ENCODE data around the gene TKTL2. TPM values are rescaled to one million over a fixed set of nuclear protein-coding genes. Genes with fewer than 3 reads are reported as not detected.
A peak's percentile ranks its signal among the peaks of the same experiment; 100 is the strongest.

The TKTL2 gene
- total and polyA plus RNA-seq, 7 donors, result 0.16 TPM; not detected in 6

DNA sequence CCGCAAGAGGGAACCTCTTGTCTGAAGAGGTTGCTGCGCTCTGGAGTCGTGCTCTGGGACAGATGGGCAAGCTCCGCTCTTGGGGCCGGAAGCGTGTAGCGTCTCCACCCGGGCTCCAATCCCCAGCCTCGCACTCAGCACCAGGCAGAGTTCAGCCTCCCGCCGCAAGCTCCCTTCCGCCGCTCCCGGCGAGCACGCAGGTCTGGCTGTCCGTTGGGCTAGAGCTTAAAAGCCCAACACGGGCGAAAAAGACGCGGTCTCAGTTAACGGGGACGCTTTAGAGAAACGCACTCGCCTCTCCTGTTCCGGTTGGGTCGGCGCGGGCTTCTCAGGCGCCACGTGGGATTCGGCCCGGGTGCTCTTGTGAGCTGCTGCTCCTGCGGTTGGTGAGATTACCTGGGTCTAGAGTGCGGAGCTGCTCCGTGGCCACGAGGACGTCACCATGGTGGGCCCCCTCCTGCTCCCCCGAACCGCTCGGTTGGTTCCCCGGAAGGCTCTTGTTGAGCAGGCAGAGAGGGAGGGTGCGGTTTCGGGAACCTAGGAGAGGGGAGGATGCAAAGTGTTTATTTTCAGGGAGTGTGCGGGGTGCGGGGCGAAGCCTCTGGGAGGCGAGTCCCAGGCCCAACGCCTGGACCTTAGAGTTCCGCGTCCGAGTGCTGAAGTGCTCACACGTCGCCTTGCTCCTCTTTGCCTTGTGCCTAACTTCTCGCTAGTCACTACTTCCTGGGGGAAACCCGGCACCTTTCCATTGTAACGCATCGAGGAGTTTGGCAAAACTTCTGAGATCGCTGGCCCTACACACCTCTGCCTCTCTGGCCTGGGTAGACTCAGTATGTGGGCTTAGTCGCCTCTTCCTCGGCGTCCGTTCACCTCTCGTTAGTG, 21.0 kb upstream of the TKTL2 start, which contains the start of gene TMA16:
TMA16 (plus strand) TSS at position 331 of the 882 bp plus-strand sequence; CDS start at position 443, 112 bp downstream.
- Histone ChIP-seq H3K27me3 (no peaks in the 10 kb centered on the region), H3K27ac (peak within 1 kb of the TSS; percentile 77 to 89 (median 87)), H3K9me3 (no peaks in the 10 kb centered on the region), H3K36me3 (no peaks in the 10 kb centered on the region), H3K4me3 (peak within 1 kb of the TSS; percentile 78 to 87 (median 84)), H3K4me1 (peaks cover 0 to 24% (median 13%) of the 10 kb centered on the region in 4 donors)
- TF ChIP-seq POLR2AphosphoS5 (IDR thresholded peaks at IDR 0.05), result peak; percentile 21 to 77 (median 64)
- TF ChIP-seq, protein P1, sequence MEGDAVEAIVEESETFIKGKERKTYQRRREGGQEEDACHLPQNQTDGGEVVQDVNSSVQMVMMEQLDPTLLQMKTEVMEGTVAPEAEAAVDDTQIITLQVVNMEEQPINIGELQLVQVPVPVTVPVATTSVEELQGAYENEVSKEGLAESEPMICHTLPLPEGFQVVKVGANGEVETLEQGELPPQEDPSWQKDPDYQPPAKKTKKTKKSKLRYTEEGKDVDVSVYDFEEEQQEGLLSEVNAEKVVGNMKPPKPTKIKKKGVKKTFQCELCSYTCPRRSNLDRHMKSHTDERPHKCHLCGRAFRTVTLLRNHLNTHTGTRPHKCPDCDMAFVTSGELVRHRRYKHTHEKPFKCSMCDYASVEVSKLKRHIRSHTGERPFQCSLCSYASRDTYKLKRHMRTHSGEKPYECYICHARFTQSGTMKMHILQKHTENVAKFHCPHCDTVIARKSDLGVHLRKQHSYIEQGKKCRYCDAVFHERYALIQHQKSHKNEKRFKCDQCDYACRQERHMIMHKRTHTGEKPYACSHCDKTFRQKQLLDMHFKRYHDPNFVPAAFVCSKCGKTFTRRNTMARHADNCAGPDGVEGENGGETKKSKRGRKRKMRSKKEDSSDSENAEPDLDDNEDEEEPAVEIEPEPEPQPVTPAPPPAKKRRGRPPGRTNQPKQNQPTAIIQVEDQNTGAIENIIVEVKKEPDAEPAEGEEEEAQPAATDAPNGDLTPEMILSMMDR (IDR thresholded peaks at IDR 0.05), result no peak
- peak; percentile 9 to 21 for TF ChIP-seq POLR2A (IDR thresholded peaks at IDR 0.05)
- DNase-seq, result peak; percentile 91
- WGBS, 2 donors, result 0% methylated on average over 64 of the region's 64 CpGs
- intact Hi-C loops (cut with DNase I), result loop anchor here (10.0 kb wide), 1 partner anchor 330 kb away; the partner anchor contains the start of gene NAF1

DNA sequence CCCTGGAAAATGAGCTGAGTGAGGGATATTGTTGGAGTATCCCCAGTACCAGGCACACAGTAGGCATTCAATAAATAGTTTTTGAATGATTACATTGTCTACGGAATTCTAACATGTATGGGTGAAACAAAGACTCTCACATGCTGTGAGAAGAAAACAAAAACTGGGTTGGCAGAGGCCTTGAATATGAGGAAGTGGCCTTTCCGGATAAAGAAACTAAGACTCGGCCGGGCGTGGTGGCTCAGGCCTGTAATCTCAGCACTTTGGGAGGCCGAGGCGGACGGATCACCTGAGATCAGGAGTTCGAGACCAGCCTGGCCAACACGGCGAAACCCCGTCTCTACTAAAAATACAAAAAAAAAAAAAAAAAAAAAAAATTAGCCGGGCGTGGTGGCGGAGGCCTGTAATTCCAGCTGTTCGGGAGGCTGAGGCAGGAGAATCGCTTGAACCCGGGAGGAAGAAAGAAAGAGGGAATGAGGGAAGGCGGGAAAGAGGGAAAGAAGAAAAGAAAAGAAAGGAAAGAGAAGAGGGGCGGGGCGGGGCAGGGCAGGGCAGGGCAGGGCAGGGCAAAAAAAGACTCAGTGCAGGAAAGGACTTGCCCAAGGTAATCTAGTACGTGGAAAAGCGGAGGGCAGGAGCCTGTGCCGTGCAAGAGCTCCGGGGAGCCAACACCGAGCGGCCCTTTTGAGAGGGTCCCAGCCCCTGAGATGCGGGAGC, 20.2 kb upstream of the TKTL2 start:
- 31 to 35% methylated on average over 28 of the region's 28 CpGs for WGBS, 2 donors
- Histone ChIP-seq H3K4me1 (peaks cover 0 to 23% (median 12%) of the 10 kb centered on the region in 4 donors), H3K27ac (peak overlapping the region; percentile 77 to 89 (median 87)), H3K36me3 (no peaks in the 10 kb centered on the region), H3K4me3 (peak overlapping the region; percentile 78 to 87 (median 84)), H3K9me3 (no peaks in the 10 kb centered on the region), H3K27me3 (no peaks in the 10 kb centered on the region)
- intact Hi-C loops (cut with DNase I), result loop anchor here (10.0 kb wide), 1 partner anchor 329 kb away; the partner anchor contains the start of gene NAF1
- DNase-seq, result no peak
- TF ChIP-seq POLR2A (IDR thresholded peaks at IDR 0.05) (no peak), EP300 (IDR thresholded peaks at IDR 0.05) (no peak), POLR2AphosphoS5 (IDR thresholded peaks at IDR 0.05) (no peak)
- TF ChIP-seq, protein P1 (IDR thresholded peaks at IDR 0.05), result no peak

DNA sequence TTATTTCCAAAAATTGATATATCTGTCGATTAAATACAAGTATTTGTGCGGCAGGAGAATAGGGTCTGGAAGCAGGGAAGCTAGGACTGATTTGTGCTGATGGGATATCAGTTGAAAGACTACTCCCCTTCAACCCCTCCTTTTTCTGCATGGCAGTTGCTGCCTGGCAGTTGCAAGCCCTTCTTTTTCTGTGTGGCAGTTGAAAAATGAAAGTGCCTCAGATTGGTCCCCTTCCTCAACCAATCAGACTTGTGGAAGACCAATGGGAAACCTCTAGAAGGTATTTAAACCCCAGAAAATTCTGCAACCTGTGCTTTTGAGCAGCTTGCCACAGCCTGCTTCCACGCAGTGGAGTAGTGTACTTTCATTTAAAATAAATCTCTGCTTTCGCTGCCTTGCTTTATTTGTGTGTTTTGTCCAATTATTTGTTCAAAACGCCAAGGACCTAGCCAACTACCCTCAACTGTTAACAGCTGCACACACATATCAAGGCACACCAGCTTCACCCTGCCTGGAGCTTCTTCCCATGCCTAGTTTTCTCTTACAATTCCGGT, 19.5 kb upstream of the TKTL2 start:
- Histone ChIP-seq H3K27me3 (no peaks in the 10 kb centered on the region), H3K4me1 (peaks cover 0 to 23% (median 12%) of the 10 kb centered on the region in 4 donors), H3K27ac (no peak overlapping the region), H3K9me3 (no peaks in the 10 kb centered on the region), H3K36me3 (no peaks in the 10 kb centered on the region), H3K4me3 (no peak overlapping the region)
- intact Hi-C loops (cut with DNase I), result loop anchor here (10.0 kb wide), 1 partner anchor 328 kb away; the partner anchor contains the start of gene NAF1
- 88 to 92% methylated on average over 6 of the region's 6 CpGs for WGBS, 2 donors
- no peak for TF ChIP-seq POLR2A (IDR thresholded peaks at IDR 0.05)
- TF ChIP-seq, protein P1 (IDR thresholded peaks at IDR 0.05), result no peak
- TF ChIP-seq POLR2AphosphoS5 (IDR thresholded peaks at IDR 0.05), result no peak
- TF ChIP-seq EP300 (IDR thresholded peaks at IDR 0.05), result no peak
- DNase-seq, result no peak

DNA sequence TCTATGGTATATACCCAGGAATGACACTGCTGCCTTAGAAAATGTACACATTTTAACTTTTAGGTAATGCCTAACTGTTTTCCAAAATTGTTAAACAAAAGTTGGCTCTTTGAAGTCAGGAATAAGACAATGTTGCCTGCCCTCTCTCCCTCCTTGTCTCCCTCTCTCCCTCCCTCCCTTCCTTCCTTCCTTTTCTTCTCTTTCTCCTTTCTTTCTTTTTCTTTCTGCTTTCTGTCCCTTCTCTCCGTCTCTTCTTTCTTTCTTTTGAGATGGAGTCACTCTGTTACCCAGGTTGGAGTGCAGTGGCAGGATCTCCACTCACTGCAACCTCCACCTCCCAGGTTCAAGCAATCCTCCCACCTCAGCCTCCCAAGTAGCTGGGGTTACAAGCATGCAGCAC, 16.4 kb upstream of the TKTL2 start:
- Histone ChIP-seq H3K4me3 (no peak overlapping the region), H3K27me3 (no peaks in the 10 kb centered on the region), H3K36me3 (no peaks in the 10 kb centered on the region), H3K9me3 (no peaks in the 10 kb centered on the region), H3K27ac (no peak overlapping the region), H3K4me1 (peaks cover 0 to 4% (median 0%) of the 10 kb centered on the region in 4 donors)
- 73 to 86% methylated on average over 1 of the region's 1 CpG for WGBS, 2 donors
- intact Hi-C loops (cut with DNase I), result loop anchor here (10.0 kb wide), 1 partner anchor 325 kb away; the partner anchor contains the start of gene NAF1
- DNase-seq, result no peak
- no peak for TF ChIP-seq POLR2A (IDR thresholded peaks at IDR 0.05)
- TF ChIP-seq EP300 (IDR thresholded peaks at IDR 0.05), result no peak
